Measurements from ENCODE around the gene BEGAIN. TPM values are rescaled to one million over a fixed set of nuclear protein-coding genes. Genes with fewer than 3 reads are reported as not detected.

Gene BEGAIN
- total and polyA plus RNA-seq, 5 experiments from 2014 or later: 0.25 to 1.5 (median 0.84) TPM; not detected in 1

- no peaks in the 10 kb centered on the region for H3K27me3 Mint-ChIP-seq
- peaks cover 0 to 8% (median 6%) of the 10 kb centered on the region in 4 donors for H3K4me1 Mint-ChIP-seq
- no peaks in the 10 kb centered on the region for H3K9me3 Mint-ChIP-seq
- H3K4me3 Mint-ChIP-seq: no peak overlapping the region
- DNase-seq (peak in 3 of 10 donors; percentile 3 to 48 (median 14)), ATAC-seq (no peak)
- no peak overlapping the region for H3K27ac Mint-ChIP-seq
- POLR2A ChIA-PET: interaction anchor here (0.7 kb wide), 1 partner anchor 10 kb away, joined by 3 read pairs; no protein-coding TSS in a partner anchor
- no peaks in the 10 kb centered on the region for H3K36me3 Mint-ChIP-seq
These were observed 49.5 kb downstream of the BEGAIN start for GRCh38 chr14:100537446-100538350.

DNA sequence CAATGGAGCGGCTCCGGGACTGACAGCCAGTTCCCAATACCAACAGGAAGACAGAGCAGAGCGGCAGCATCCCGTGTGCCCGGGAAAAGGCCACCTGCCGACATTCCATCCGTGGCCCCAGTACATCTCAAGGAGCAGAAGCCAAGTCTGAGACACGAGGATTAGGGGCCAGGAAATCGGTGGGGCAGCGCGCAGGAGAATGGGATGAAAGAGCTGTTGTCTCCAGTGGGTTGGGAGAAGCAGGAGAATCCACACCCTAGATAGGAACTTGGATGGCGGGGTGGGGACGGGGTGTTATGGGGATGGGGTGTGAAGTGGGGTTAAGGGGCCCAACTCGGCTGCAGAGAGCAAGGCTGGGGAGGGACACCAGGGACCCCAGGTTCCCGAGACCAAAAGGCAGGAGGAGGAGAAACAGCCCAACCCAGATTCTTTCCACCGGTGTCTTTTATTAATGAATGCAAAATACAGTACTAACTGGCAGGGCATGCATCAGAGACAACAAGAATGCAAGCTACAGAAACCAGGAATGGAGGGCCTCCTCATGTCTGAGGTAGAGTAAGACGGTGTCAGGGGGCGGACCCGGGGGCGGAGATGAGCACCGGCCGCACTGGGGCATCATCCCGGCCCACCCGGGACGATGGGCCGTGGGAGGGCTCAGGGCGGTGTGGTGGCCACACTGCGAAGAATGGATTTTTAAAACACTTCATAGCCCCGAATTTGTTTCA lies 50.3 kb downstream of the BEGAIN start:
- POLR2A ChIA-PET: interaction anchor here (0.7 kb wide), 1 partner anchor 11 kb away, joined by 3 read pairs; no protein-coding TSS in a partner anchor
- ATAC-seq: no peak
- Mint-ChIP-seq H3K27ac (no peak overlapping the region), H3K36me3 (no peaks in the 10 kb centered on the region), H3K27me3 (no peaks in the 10 kb centered on the region), H3K4me3 (no peak overlapping the region), H3K4me1 (peaks cover 0 to 8% (median 4%) of the 10 kb centered on the region in 4 donors), H3K9me3 (no peaks in the 10 kb centered on the region)
- DNase-seq: peak in 2 of 10 donors; percentile 0 to 40

GRCh38 chr14:100536121-100536510 lies 51.1 kb downstream of the BEGAIN start:
- Mint-ChIP-seq H3K36me3 (no peaks in the 10 kb centered on the region), H3K9me3 (no peaks in the 10 kb centered on the region), H3K27ac (no peak overlapping the region), H3K4me3 (no peak overlapping the region), H3K4me1 (peaks cover 0 to 8% (median 4%) of the 10 kb centered on the region in 4 donors), H3K27me3 (no peaks in the 10 kb centered on the region)
- POLR2A ChIA-PET: no interaction called here
- no peak for ATAC-seq
- peak in 2 of 10 donors; percentile 0 to 35 for DNase-seq

DNA sequence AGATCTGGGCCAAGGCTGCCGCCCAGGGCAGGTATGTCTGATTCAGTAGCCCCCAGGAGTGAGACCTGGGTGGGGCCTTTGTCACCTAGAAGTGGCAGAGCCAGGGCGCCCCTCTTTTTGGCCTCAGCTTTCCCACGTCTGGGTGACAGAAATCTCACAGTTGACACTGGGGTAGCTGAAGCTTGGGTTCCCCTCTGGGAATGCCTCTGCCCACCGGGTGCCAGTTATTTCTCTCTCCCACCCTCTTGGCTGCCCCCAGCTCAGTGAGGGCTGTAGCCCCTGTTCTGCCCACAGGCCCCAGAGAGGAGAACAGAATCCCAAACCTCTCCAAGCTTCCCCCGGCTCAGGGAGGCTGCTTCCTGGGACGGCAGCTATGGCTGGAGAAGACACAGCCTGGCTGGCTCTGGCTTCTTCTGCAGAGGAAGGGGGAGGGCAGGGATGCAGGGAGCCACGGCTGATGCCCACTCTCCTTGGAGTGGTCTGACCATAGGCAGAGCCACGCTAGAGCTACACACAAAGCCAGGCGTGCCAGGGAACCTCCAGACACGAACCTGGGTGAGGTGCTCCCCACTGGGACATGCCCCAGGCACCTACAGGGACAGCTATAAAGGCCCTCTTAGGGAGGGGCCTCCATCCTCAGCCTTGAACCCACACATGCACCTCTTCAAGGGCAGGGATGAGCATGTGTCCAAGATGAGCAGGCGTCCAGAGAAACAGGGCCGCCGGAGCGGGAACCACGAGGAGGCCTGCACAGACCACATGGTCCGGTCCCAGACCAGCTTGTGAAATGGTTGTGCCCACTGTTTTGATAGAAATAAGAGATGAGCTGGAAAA lies 51.7 kb downstream of the BEGAIN start:
- H3K4me1 Mint-ChIP-seq: peaks cover 0 to 9% (median 5%) of the 10 kb centered on the region in 4 donors
- no peak overlapping the region for H3K27ac Mint-ChIP-seq
- H3K9me3 Mint-ChIP-seq: no peaks in the 10 kb centered on the region
- H3K36me3 Mint-ChIP-seq: no peaks in the 10 kb centered on the region
- POLR2A ChIA-PET: no interaction called here
- no peak for ATAC-seq
- DNase-seq: peak in 4 of 10 donors; percentile 0 to 42 (median 8)
- H3K4me3 Mint-ChIP-seq: no peak overlapping the region
- no peaks in the 10 kb centered on the region for H3K27me3 Mint-ChIP-seq

DNA sequence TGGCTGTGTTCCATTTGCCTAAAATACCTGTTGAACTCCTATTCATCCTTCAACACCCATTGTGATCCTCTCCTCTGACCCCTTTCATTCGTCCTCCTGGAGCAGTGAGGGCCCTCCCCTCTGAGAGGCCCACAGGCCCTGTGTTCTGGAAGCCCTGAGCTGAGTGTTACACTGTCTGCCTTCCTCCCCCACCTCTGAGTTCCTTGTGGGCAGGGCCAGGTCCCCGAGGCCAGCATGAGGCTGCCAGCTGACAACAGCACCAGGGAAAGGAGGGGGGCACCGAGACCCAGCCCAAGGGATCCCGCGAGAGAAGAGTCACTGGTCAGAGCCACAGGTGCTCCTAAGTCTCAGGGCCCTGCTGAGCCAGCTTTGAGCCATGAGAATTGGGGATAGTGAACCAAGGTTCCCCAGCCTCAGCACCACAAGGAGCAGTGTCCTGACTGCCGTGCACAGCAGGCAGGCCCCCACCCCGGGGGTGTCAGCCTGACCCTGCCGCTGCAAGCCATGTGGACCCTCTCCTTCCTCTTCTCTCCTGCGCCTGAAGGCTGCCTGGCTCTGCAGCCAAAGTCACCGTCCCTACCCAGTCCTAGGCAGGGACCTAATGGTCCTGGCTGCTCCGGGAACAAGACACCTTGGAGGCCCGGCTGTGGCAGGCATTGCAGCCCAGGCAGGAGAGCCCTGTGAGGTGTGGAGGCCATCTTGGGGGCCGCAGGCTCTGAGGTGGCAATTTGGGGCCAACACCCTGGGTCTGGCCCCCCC lies 52.5 kb downstream of the BEGAIN start:
- peak in 2 of 10 donors; percentile 13 to 36 for DNase-seq
- no peaks in the 10 kb centered on the region for H3K9me3 Mint-ChIP-seq
- H3K36me3 Mint-ChIP-seq: peaks cover 0 to 3% (median 0%) of the 10 kb centered on the region in 3 donors
- H3K27ac Mint-ChIP-seq: peak overlapping the region in 2 of 10 donors; percentile 33 to 48
- peak overlapping the region in 1 of 10 donors; percentile 14 for H3K4me3 Mint-ChIP-seq
- POLR2A ChIA-PET: no interaction called here
- H3K4me1 Mint-ChIP-seq: peaks cover 0 to 9% (median 5%) of the 10 kb centered on the region in 4 donors
- no peaks in the 10 kb centered on the region for H3K27me3 Mint-ChIP-seq
- no peak for ATAC-seq

GRCh38 chr14:100533656-100534485 lies 53.3 kb downstream of the BEGAIN start:
- H3K27me3 Mint-ChIP-seq: no peaks in the 10 kb centered on the region
- peak overlapping the region in 2 of 10 donors; percentile 48 to 71 for H3K27ac Mint-ChIP-seq
- no peak for ATAC-seq
- peak in 2 of 10 donors; percentile 11 to 50 for DNase-seq
- H3K9me3 Mint-ChIP-seq: no peaks in the 10 kb centered on the region
- peaks cover 0 to 9% (median 5%) of the 10 kb centered on the region in 4 donors for H3K4me1 Mint-ChIP-seq
- peaks cover 0 to 3% (median 0%) of the 10 kb centered on the region in 3 donors for H3K36me3 Mint-ChIP-seq
- no peak overlapping the region for H3K4me3 Mint-ChIP-seq
- POLR2A ChIA-PET: interaction anchor here (1.6 kb wide), 1 partner anchor 14 kb away, joined by 4 read pairs; no protein-coding TSS in a partner anchor

- Mint-ChIP-seq H3K27me3 (no peaks in the 10 kb centered on the region), H3K9me3 (no peaks in the 10 kb centered on the region), H3K27ac (no peak overlapping the region), H3K36me3 (peaks cover 0 to 7% (median 0%) of the 10 kb centered on the region in 3 donors), H3K4me1 (peaks cover 0 to 9% (median 5%) of the 10 kb centered on the region in 4 donors), H3K4me3 (no peak overlapping the region)
- ATAC-seq (no peak), DNase-seq (peak in 3 of 10 donors; percentile 0 to 23 (median 8))
- POLR2A ChIA-PET: interaction anchor here (1.6 kb wide), 1 partner anchor 15 kb away, joined by 4 read pairs; no protein-coding TSS in a partner anchor
These were observed 54.1 kb downstream of the BEGAIN start for GRCh38 chr14:100532906-100533655.

GRCh38 chr14:100532154-100532861 lies 54.9 kb downstream of the BEGAIN start:
- Mint-ChIP-seq H3K36me3 (peaks cover 0 to 7% (median 0%) of the 10 kb centered on the region in 3 donors), H3K4me3 (no peak overlapping the region), H3K4me1 (peaks cover 0 to 9% (median 5%) of the 10 kb centered on the region in 4 donors), H3K9me3 (no peaks in the 10 kb centered on the region), H3K27ac (no peak overlapping the region), H3K27me3 (no peaks in the 10 kb centered on the region)
- POLR2A ChIA-PET: interaction anchor here (1.6 kb wide), 1 partner anchor 15 kb away, joined by 4 read pairs; no protein-coding TSS in a partner anchor
- ATAC-seq (no peak), DNase-seq (peak in 2 of 10 donors; percentile 0 to 38)

GRCh38 chr14:100531152-100532121 lies 55.8 kb downstream of the BEGAIN start:
- no peak overlapping the region for H3K4me3 Mint-ChIP-seq

More at GRCh38 chr14:100531152-100532121, 55.8 kb downstream of the BEGAIN start:
- no peaks in the 10 kb centered on the region for H3K27me3 Mint-ChIP-seq
- peak in 2 of 10 donors; percentile 15 to 45 for DNase-seq
- ATAC-seq: no peak
- H3K36me3 Mint-ChIP-seq: peaks cover 0 to 7% (median 0%) of the 10 kb centered on the region in 3 donors
- POLR2A ChIA-PET: no interaction called here
- no peaks in the 10 kb centered on the region for H3K9me3 Mint-ChIP-seq
- H3K27ac Mint-ChIP-seq: peak overlapping the region in 1 of 10 donors; percentile 43
- peaks cover 0 to 9% (median 5%) of the 10 kb centered on the region in 4 donors for H3K4me1 Mint-ChIP-seq
